GM13977 (cell line): ENCODE results near the gene CYP26B1.

Experiments used
- DNase-seq: peaks from one replicate; pipeline ENCODE4 v3.0.0; 2012; ENCODE audit warnings: low spot score
- in situ Hi-C: fragments of 300-500 bp; cut with MboI; formaldehyde crosslinking; loops from one replicate; pipeline ENCODE4 v1.12.0; 2022; ENCODE audit warnings: low sequenced_read_pairs, low pct_unique_long_range_greater_than_20kb, mixed read lengths, inconsistent platforms; ENCODE audit not compliant: unreplicated experiment
- TF ChIP-seq, protein P1 (sequence below): IDR thresholded peaks from 2 replicates; pipeline ENCODE4 v1.5.1; 2012; ENCODE audit warnings: mild to moderate bottlenecking, control low read depth; ENCODE audit not compliant: insufficient read depth; ENCODE audit errors: extremely low read depth, missing control alignments

The CYP26B1 gene

DNA sequence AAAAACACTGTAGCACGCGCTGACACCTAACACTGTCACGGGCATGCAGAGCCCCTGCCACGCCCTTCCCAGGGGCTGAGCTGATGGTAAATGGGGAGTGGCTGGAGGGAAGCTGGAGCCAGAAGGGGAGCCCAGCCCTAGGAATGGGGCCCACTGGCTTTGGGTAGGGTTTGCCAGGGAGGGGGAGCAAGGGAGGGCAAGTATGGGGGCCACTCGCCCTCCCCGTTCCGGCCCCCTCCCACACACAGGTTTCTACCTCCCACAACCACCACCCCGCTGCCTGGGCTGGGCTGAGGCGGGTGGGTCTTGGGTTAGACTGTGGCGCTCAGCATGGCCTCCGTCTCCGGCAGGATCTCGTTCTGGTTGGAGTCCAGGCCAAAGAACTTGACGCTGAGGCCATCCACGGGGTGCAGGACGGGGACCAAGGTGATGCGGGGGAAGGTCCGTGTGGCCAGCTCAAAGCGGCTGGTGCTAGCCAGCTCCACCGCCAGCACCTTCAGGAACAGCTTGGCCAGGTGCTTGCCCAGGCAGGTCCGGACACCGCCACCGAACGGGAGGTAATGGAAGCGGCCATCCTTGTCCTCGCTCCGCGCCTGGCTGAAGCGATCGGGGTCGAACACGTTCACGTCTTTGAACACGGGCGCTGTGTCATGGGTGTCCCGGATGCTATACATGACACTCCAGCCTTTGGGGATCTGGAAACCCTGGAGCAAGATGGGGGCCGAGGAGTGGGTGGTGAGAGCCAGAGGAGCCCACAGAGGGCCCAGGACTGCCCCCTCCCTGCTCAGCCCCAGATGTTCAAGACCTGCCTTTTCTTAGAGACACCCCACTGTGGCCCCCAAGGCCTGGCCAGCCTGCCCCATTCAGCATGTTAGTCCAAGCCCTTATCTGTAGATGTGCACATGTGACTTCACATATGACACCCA lies 15.5 kb downstream of the CYP26B1 start:
- TF ChIP-seq, protein P1, sequence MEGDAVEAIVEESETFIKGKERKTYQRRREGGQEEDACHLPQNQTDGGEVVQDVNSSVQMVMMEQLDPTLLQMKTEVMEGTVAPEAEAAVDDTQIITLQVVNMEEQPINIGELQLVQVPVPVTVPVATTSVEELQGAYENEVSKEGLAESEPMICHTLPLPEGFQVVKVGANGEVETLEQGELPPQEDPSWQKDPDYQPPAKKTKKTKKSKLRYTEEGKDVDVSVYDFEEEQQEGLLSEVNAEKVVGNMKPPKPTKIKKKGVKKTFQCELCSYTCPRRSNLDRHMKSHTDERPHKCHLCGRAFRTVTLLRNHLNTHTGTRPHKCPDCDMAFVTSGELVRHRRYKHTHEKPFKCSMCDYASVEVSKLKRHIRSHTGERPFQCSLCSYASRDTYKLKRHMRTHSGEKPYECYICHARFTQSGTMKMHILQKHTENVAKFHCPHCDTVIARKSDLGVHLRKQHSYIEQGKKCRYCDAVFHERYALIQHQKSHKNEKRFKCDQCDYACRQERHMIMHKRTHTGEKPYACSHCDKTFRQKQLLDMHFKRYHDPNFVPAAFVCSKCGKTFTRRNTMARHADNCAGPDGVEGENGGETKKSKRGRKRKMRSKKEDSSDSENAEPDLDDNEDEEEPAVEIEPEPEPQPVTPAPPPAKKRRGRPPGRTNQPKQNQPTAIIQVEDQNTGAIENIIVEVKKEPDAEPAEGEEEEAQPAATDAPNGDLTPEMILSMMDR, result no peak
- in situ Hi-C loops, result no loop called here
- no peak for DNase-seq

DNA sequence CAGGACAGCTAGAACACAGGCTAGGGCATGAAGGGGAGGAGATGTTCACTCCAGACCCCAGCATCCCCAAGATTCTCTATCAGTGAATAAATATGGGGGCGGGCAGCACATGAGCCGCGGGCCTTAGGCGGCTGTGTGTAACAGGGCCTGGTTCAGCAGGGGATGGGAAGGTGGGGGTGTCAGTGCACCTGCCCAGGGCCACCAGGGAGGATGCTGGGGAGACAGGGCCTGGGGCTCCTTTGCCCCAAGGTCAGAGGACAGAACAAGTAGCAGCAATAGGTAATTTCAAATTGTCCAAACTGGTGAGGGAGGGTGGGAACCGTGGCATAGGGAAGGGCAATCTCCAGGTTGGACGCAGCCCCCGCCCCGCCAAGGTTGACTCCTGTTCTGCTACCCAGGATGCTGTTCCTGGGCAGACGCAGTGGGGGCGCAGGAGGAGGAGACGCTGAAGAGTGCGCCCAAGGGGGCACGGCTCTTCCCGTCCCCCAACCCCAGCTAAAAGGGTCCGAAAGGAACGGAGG lies 16.2 kb downstream of the CYP26B1 start:
- TF ChIP-seq, protein P1, result no peak
- in situ Hi-C loops, result no loop called here
- DNase-seq, result no peak

DNA sequence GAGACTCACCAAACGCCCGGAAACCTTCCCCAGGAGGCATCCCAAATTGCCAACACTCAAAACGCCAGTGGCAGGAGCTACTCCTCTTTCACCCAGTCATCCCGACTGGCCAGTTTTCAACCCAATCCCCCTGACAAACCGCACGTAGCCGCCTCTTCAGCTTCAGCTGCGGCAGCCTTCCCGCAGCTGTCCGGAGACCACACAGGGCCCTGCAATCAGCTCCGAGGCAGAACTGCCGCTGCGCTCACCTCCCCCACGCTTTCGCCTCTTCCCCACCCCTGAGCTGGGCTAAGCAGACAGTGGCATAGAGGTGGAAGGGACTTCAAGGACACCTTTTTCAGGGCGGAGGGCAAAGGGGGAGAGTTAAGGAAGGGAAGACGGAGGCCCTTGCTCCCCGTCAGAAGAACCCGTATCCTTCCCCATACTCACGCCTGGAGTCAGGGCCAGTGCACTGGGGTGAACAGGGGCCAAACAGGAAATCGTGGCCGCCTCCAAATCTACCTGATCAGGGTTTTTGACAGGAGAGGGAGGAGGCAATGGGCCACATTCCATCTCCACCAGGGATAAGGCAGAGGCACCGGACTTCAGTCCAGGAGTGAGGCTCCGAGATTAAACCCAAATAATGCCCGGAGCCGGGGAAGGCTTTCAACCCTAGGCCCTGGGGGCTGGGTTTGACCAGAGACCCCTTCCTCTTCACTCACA lies 16.9 kb downstream of the CYP26B1 start:
- TF ChIP-seq, protein P1, result no peak
- in situ Hi-C loops, result no loop called here
- no peak for DNase-seq

DNA sequence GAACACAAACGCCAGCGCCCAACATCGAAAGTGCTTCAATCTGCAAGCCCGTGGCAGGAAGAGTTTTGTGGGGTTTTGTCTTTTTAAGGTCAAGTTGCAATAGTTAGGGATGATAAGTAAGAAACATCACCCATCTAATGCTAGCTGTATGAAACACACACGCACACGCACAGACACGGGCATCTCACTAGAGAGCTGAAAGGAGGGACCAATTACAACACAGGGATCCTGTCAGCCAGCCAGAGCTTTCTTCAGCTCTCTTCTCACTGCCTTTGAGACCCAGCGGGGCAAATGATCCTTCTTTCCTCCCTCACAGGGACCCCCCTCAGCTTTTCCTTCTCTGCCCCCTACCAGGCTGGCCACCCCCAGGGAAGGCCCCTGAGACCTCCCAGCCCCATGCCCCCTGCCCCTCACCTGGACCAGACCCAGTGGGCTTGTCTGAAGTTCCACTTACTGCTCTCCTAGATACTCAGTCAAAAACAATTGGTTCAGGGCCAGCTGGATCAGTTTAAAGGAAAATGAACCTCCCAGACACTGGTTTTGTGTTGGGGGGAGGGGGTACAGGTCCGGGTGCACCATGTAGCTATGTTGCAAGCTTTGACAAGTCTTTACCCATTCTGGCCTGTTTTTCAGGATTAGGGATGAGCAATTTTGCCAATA lies 17.9 kb downstream of the CYP26B1 start:
- TF ChIP-seq, protein P1, result no peak
- in situ Hi-C loops, result no loop called here
- no peak for DNase-seq

DNA sequence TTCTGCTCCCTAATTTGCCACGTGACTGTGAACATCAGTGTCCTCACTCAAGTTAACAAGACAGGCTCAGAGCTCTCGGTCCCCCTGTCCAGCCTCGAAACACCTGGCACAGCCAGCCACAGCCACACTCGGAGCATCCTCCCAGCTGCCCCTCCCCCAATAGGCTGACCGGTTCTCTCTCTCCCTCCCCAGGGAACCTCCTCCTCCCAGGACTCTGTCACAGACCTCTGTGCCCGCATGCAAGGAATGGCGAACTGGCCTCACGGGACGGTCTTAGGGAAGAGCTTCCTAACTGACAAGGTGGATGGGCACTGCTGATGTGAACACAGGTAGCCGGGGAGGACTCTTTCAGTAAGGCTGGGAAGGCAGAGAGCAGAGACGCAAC lies 18.8 kb downstream of the CYP26B1 start:
- TF ChIP-seq, protein P1, result no peak
- in situ Hi-C loops, result no loop called here
- DNase-seq, result no peak
